Activated CD4-positive, alpha-beta T cell treated with anti-CD3 and anti-CD28 coated beads, Interleukin-10, Interleukin-2, amounts not matched to agents 100 ng/mL and 50 ng/mL, durations not matched to agents 16 hours and 8 hours (primary cell): Measurements from ENCODE around the gene CBARP.

ENCODE experiments used
- DNase-seq: peaks from one replicate; pipeline ENCODE4 v3.0.0-alpha.2; 2020

CBARP gene

GRCh38 chr19:1237754-1238368, at the start of gene CBARP:
CBARP (minus strand) TSS chr19:1238005; CDS start chr19:1236100, 1,905 bp downstream.
- no peak for DNase-seq

GRCh38 chr19:1286487-1287353, 48.9 kb upstream of the CBARP start:
- no peak for DNase-seq

- no peak for DNase-seq
Observed at GRCh38 chr19:1285737-1286360, 48.0 kb upstream of the CBARP start, which contains the start of gene EFNA2. EFNA2 (plus strand) TSS chr19:1285873; CDS start chr19:1286169, 296 bp downstream.

- DNase-seq: no peak
Observed at GRCh38 chr19:1284979-1285736, 47.4 kb upstream of the CBARP start.

- no peak for DNase-seq
Observed at GRCh38 chr19:1284293-1284978, 46.6 kb upstream of the CBARP start.

- DNase-seq: no peak
Observed at GRCh38 chr19:1283917-1284292, 46.1 kb upstream of the CBARP start.

GRCh38 chr19:1283207-1283916, 45.6 kb upstream of the CBARP start:
- DNase-seq: no peak

- no peak for DNase-seq
Observed at GRCh38 chr19:1282588-1283206, 44.9 kb upstream of the CBARP start.

- no peak for DNase-seq
Observed at GRCh38 chr19:1281569-1282287, 43.9 kb upstream of the CBARP start.

- no peak for DNase-seq
Observed at GRCh38 chr19:1280636-1281568, 43.1 kb upstream of the CBARP start.

- peak; percentile 88 for DNase-seq
Observed at GRCh38 chr19:1279782-1280341, 42.1 kb upstream of the CBARP start.

- DNase-seq: no peak
Observed at GRCh38 chr19:1278713-1279660, 41.2 kb upstream of the CBARP start.

GRCh38 chr19:1278074-1278473, 40.3 kb upstream of the CBARP start:
- no peak for DNase-seq

- no peak for DNase-seq
Observed at GRCh38 chr19:1277061-1277460, 39.3 kb upstream of the CBARP start.

GRCh38 chr19:1276628-1277022, 38.8 kb upstream of the CBARP start:
- DNase-seq: peak; percentile 56

- DNase-seq: no peak
Observed at GRCh38 chr19:1275976-1276627, 38.3 kb upstream of the CBARP start.

- DNase-seq: peak; percentile 98
Observed at GRCh38 chr19:1275260-1275975, 37.6 kb upstream of the CBARP start, which contains the start of gene FAM174C. FAM174C (plus strand) TSS chr19:1275530; CDS start chr19:1275550, 20 bp downstream.
